GM18870 (cell line): ENCODE results near the gene NFE2.

Experiments
- ATAC-seq: cut with Tn5 transposase; IDR thresholded peaks from one replicate; pipeline ENCODE4 v1.9.1; 2021; ENCODE audit warnings: moderate library complexity; ENCODE audit not compliant: unreplicated experiment

NFE2 gene

DNA sequence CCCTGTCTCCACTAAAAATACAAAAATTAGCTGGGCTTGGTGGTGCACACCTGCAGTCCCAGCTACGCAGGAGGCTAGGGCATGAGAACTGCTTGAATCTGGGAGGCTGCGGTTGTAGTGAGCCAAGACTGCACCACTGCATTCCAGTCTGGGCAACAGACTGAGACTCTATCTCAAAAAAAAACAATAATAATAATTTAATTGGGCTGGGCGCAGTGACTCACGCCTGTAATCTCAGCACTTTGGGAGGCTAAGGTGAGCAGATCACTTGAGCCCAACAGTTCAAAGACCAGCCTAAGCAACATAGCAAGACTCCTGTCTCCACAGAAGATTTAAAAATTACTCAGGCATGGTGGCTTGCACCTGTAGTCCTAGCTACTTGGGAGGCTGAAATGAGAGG is 47.6 kb downstream of the NFE2 start:
- no peak for ATAC-seq

DNA sequence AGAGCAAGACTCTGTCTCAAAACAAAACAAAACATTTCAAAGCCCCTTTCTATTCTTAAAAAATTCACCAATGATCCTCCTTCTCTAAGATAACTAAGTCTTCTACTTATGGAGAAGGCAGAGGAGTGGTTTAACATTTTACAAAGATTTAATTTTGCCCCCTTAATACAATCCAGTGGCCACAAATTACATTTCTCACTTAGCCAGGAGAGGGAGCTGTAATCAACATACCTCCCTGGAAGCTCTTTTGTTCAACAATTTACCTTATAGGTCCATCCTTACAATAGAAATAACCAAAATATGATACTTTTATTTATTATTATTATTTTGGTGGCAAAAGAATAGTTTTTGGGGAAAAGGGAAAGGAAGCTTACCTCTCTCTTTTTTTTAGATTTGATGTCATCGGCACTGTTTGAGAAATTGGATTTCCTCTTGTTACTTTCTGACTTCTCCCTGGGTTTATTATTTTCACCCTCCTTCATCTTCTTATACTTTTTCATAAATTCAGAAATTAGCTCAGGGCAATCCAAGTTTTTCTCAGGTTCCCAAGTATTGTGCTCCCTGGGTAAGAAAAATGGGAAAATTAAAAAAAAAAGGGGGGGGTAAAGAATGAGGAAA is 49.0 kb downstream of the NFE2 start:
- ATAC-seq: no peak

DNA sequence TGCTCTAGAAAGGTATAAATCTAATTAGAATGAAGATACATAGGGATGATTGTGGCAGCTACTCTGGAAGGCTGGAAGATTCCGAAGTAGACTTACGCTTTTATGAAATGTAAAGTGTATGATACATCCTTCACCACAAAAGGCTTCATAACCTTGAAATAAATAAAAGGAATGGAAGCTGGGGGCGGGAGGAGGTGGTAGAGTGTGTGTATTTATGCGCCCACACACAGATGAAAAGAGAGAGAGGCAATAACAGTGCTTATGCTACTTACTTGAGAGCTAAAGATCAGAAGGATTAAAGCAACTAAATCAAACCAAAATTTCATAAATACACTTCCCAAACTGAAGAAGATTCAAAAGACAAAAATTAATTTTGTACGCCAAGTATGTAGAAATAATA is 51.3 kb downstream of the NFE2 start:
- no peak for ATAC-seq

DNA sequence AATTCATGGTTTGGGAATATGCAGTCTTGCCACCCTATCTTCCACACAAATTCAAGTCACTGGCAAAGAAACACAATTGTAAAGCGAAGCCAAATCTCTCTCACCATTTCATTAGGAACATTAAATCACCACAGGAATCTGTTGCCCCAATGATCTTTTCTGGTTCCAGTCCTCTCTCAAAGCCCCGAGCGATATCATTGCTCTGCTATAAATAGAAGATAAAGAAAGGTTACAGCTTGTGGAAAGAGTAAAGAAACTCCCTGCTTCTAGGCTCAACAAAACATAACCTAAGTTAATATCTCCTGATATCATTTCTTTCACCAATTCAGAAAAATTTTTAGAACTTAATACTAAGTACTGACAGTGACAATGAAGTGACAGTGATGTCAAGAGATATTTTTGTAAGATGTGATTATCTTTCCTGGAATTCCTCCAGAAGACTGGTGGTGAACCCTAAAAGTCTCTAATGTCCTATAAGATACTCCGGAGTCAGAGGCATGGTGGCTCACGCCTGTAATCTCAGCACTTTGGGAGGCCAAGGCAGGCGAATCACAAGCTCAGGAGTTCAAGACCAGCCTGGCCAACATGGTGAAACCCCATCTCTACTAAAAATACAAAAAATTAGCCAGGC is 54.7 kb downstream of the NFE2 start:
- no peak for ATAC-seq
